Activated CD4-positive, alpha-beta T cell treated with anti-CD3 and anti-CD28 coated beads for 1 hour (primary cell): Measurements from ENCODE around the gene IFIT3.
"Not testable (repeated sequence)": the region's sequence is repeated elsewhere in the genome, so short reads cannot be mapped to it uniquely, and the experiment has no call there.

Experiments used
- DNase-seq: peaks from one replicate; pipeline ENCODE4 v3.0.0-alpha.2; 2020

The IFIT3 gene

DNA sequence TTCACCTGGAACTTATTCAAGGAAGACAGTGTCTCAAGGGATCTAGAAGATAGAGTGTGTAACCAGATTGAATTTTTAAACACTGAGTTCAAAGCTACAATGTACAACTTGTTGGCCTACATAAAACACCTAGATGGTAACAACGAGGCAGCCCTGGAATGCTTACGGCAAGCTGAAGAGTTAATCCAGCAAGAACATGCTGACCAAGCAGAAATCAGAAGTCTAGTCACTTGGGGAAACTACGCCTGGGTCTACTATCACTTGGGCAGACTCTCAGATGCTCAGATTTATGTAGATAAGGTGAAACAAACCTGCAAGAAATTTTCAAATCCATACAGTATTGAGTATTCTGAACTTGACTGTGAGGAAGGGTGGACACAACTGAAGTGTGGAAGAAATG is 10.9 kb downstream of the IFIT3 start:
- no peak for DNase-seq

DNA sequence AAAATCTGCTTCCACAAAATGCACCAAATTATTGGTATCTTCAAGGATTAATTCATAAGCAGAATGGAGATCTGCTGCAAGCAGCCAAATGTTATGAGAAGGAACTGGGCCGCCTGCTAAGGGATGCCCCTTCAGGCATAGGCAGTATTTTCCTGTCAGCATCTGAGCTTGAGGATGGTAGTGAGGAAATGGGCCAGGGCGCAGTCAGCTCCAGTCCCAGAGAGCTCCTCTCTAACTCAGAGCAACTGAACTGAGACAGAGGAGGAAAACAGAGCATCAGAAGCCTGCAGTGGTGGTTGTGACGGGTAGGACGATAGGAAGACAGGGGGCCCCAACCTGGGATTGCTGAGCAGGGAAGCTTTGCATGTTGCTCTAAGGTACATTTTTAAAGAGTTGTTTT is 12.1 kb downstream of the IFIT3 start:
- no peak for DNase-seq

DNA sequence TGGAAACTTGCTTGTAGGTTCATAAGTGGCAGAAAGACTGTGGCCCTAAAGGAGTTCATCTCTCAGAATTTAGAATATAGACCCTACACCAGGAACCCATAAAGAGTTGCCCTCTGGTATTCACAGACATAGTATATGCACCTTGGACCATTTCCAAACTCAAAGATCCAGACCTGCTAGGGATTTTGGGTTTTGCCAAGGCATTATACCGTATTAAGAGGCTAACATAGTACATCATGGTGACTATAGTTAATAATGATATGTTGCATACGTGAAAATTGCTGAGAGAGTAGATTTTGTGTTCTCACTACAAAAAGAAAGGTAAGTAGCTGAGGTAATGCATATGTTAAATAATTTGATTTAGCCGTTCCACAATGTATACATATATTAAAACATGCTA is 13.9 kb downstream of the IFIT3 start:
- DNase-seq = no peak

DNA sequence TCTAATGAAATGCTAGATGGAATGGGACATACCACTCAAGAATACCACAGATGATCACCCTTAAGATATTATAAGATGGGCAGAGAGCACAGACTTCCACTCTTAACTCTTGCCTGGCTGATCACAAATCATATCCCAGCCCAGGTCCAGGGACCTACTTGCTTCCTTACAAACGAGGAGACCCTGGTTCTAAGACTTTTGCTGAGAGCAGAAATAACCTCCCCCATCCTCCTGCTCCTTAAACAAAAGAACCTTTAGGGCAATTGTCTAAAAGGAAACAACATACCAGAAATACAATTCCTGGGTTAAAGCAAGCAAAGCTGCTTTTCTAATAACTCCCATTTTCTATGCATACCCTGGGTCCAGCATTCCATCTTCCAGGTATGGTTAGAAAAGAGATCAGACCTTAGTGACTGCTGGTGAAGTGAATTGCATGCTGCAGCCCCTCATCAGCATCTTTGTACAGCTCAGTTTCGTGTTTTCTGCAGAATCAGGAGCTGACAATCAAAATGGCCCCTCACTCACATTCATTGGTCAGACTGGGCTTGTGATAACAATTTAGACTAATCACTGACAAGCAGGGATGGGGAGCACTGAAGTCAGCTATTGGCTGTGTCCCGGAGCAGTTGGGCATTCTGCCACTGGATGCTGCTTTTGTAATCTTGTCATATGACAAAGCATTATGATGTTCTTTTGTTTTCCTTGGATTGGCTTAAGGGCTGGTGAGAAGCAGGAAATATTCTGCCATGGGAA is 14.6 kb downstream of the IFIT3 start:
- no peak for DNase-seq

DNA sequence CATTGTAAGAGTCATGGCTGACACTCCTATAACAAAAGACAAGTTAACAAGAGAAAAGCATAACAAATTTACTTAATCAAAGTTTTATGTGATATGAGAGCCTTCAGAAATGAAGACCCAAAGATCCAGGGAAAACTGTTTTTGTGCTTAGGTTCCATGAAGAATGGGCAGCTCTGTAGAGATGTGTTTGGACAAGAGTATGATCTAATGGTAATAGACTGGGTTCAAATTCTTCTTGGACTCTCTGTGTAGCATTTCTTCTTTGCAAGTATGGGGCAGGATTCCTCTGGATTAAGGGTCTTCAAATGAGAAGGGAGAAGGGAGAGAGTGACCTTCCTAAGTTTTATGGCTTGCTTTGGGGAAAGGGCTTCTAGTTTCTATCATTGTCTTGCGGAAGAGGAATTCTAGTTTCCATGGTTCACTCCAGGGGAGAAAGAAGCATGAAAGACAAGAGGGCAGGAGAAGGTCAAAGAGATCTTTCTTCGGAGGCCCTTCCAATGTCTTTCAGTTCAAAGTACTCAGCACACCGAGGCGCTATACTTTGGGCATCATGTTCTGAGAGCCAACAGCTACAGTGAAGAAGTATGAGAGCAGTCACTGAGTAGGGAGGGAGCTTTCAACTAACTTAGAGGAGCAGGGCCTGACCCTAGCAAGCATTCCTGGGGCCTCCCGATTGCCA is 15.4 kb downstream of the IFIT3 start:
- DNase-seq = no peak

DNA sequence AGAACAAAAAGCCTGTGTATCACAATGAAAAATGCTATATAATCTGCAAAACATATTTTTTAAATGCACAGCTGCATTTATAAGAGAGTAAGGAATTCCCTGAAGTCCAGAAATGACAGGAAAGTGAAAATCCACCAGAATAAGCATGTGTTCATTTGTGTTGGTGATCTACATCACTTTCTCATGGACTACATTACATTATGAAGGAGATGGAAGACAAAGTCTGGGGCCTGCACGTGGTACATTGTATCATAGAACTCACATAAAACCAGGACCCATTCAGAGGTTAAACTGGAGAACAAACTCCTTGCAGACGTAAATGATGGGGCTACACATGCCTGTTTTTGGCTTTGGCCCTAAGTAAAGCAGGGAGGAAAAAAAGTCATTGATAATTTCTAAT is 16.4 kb downstream of the IFIT3 start:
- no peak for DNase-seq

DNA sequence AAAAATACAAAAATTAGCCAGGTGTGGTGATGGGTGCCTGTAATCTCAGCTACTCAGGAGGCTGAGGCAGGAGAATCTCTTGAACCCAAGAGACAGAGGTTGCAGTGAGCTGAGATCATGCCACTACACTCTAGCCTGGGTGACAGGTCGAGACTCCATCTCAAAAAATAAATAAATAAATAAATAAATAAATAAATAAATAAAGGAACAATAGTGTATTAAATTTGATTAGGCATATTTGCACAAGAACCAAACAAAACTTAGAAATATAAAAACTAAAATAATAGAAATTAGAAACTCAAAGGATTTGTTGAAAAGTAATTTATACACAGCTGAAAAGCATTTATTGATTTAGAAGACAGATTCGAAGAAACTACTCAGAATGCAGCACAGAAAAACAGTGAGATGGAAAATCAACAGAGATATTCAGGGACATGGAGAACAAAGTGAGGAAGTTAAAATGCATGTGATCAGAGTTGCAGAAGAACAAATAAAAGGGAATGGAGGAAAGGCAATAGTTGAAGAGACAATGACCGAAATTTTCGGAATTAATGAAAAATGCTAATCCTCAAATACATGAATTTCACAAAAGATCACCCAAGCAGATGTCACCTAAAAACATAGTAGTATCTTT is 17.7 kb downstream of the IFIT3 start:
- DNase-seq = no peak

DNA sequence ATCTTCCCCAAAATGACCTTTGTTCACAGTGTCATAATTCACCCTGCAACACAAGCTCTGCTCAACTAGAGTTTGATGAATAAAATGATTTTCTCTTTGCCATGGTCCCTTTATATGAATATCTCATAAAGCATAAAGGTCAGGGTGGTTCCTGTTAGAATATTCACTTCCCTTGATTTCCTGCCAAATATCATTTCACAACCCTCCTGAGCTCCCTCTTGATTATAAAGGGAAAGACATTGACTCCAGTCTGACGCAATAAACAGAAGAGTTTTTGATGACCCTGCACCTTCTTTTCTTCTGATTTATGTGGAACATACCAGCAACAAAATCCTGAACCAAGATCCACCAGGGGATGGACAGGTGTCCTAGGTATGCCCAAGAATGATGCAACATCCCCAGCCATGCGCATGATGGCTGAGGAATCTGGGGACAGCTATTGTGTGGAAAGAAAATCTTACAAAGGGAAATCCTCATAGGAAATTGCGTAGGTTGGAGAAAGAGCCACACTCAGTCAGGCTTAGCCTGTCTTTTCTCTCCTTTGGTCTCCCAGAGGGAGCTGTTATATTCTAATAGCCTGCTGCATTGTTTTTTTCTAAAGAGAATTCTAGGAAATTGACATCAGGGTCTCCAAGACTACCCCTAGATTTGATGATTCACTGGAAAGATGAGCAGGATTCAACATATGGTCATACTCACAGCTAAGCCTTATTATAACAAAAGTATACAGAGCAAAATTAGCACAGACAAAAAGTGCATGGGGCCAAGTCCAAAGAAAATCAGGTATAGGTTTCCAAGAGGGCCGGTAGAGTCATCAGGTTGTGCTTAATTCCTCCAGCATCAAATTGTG is 18.8 kb downstream of the IFIT3 start:
- DNase-seq = no peak

DNA sequence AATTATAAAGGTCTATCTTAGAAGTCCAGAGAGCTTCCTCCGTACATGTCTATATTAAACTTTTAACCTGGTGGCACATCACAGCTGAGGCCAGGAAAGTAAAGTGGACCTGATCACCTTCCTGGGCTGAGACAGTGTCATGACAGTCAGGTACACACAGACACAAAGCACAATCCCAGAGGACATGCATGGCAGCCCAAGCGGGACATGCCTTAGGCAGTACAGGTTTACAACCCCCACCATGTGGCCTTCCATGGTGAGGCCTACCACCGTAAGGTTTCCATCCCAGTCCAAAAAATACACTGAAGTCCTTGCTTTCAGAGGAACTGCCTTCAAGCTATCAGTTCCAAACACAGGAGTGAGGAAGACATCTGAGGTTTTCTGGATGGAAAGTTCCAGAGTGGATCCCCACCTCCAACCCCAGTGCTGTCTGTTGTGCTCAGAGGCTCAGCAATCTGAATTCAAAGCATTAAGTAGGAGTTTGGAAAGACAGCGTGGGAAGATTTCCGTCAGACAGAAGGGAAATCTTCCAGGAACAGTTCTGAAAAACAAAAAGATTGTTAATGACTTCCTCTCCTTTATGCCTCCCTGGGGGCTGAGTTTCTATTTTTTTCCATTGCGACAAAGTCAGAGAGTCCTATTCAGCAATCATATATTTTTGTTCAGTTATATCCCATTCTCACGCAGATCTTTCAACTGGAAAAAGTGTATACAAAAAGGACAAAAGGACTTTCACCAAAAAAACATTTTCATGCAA is 20.1 kb downstream of the IFIT3 start:
- no peak for DNase-seq

DNA sequence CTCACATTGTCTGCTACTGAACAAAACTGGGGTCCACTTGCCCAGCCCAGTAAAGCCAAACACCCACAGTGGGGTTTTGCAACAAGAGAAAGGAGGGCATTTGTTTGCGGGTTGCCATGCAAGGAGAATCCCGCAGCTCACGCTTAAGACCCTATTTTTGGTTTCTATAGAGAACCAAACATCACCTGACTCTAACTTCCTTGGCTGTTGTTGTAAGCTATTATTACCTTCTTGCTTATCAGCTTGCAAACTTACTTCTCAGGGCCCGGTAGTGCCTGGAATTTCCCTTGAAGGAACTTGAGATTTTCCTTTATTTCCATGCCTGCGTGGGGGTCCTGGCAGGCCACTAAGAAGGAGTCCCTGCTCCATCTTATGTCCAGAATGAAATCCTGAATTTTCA is 20.7 kb downstream of the IFIT3 start:
- DNase-seq = no peak

DNA sequence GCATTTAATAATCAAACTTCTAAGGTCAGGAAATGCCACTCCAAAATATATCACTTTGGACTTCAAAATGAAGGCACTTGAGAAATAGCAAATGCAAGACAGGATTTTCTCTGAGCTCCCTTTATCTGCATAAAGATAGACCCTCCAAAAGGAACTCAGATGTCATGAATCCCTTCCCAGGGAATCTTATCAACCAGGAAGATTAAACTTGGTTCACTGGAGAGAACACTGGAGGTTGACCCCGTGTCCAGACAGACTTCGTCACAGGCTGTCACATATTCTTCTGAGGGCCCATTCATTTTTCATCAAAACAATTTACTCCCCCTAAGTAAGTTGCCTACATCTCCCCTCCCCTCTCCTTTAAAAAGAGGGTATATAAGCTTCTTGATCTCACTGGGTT is 21.2 kb downstream of the IFIT3 start:
- DNase-seq = no peak

DNA sequence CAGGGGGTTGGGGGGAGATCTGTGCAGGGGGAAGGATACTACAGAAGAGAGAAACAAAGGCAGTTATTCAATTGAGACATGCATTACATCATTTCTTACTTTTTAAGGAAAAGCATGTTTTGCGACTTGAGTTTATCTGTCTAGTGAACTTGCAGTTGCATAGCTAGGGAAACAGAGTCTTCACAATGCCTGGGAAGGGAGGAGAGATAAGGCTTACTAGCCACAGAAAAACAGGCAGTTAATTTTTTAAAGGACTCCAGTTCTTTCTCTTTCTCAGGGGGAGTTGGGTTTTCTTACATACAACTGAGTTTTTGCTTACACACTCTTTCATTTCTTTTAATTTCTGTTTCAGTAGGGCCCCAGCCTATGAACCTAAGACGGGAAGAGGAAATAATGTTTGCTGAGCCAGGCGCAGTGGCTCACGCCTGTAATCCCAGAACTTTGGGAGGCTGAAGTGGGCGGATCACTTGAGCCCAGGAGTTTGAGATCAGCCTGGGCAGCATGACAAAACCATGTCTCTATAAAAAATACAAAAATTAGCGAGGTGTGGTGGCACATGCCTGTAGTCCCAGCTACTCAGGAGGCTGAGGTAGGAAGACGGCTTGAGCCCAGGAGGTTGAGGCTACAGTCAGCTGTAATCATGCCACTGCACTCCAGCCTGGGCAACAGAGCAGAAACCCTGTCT is 23.0 kb downstream of the IFIT3 start:
- not testable (repeated sequence) for DNase-seq

DNA sequence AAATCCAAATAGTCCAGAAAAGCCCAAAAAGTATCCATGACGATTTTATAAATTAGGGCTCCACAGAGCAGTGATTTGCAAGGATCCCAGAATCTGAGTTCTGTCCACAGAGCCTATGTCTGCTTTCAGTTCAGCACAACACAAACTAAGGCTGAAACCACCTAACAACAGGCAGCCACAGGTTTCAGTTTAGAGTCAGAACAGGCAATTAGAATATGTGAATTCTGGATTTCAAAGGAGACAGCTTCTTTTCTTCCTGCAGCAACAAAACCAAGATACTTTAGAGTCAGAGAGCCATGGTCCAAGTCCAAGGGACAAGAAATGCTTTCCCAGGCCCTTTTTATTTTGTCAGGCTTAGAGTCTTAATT is 23.6 kb downstream of the IFIT3 start:
- DNase-seq = no peak

DNA sequence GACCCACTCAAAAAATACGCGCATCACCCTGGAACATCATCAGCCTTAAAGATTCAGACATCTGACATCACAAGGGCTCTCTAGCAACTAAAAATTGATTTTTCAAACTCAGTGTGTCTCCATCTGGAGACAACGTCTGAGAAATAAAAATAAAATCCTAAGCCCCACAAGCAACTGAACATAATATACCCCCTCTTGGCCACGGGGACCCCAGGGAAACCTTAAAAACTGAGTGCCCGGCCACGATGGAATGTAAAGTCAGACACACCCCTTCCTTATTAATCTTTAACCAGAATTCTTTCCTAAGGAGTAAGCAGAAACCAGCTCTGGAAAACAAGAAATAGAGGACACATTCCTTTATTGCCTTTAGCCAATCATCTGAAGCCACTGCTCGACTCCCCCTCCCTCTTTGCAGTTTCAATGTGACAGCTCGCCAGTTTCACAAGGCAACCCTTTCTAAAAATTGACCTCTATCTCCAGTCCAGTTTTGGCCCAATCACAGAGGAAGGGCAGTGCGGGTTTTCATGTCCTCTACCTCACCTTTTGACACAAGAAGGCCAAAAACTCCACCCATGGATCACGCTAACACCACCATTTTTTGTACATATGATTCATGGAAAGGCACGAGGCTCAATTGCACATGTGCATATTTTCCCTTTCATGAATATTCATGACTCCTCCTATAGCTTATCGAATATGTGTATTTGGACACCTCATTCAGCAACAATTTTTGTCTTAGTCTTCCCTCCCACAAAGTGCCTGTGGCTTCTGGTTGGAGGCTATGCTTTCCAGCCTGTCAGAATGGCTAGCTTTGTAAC is 24.2 kb downstream of the IFIT3 start:
- no peak for DNase-seq

DNA sequence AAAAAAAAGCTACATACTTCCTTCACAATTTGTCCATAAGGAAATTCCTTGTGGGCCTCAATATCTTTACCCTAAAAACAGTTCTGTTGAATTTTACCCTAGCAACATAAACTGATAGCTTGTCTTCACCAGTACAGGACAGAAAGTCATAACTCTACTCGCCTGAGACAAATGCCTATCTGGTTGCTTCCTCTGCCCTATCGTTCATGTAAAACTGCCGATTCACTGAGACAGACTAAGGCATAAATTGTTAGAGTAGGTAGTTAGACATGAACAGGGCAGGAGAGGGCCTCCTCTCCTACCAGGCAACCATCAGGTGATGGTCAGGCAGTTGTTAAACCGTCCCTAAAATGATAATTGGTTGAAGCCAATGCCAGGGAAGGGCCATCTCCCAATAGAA is 25.0 kb downstream of the IFIT3 start:
- DNase-seq = no peak

DNA sequence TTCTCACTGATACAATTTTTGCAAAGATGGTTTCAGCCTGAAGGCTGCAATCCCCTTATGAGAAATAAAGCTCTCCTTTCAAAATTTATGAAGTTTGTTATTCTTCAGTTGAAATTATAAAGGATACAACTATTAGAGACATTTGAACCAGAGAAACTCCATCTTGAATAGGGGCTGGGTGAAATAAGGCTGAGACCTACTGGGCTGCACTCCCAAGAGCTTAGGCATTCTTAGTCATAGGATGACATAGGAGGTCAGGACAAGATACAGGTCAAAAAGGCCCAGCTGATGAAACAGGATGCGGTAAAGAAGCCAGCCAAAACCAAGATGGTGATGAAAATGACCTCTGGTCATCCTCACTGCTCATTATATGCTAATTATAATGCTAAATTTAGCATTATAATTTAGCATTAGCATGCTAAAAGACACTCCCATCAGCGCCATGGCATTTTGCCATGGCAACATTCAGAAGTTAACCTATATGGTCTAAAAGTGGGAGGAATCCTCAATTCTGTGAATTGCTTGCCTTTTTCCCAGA is 27.7 kb downstream of the IFIT3 start:
- DNase-seq = no peak

DNA sequence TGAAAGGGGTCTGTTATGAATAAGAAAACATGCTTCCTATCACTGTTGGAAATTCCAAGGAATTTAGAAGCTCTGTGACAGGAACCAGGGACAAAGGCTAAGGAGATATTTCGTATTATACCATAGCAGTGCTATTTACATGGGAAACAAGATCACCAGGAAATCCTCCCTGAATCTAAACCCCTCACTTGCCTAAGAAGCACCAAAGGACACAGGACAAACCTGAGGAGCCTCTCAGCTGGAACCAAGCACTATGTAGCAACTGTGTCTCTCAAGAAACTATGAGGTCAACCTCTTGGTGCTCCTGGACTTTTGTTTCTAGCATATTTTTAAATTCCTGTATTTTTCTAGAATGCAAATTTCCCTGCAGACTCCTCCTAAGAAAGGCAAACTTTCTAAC is 29.3 kb downstream of the IFIT3 start:
- no peak for DNase-seq

DNA sequence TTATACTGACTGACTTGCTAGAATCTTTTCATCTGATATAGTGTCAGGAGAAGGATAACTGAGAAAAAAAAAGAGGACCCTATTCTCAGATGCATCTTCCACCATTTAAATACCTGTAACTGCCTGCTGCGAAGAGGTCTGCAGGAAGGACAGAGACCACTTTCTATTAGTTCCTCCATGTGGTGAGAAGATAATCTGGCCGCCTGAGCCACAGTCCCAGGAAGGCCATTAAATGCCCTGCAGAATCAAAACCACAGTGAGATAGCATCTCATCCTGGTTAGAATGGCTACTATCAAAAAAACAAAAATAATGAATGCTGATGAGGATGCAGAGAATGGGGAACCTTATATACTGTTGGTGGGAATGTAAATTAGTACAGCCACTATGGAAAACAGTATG is 30.2 kb downstream of the IFIT3 start:
- no peak for DNase-seq

DNA sequence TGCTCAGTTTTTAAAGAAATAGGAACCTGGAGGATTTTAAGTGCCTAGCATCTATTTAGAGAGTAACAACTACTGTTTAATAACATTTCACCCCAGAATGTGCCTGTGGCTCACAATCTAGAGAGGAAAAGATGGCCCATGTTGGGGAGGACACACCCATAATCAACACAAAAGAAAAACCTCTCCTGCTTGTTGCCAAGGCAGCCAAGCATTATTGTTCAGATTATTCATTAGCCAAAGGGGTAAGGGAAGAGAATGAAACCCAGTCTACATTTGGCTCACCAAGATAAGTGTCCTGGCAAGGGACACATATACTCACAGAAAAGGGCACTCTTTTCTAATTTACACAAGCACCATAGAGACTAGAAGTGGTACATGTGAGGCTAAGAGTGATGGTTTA is 32.4 kb downstream of the IFIT3 start:
- DNase-seq = no peak

DNA sequence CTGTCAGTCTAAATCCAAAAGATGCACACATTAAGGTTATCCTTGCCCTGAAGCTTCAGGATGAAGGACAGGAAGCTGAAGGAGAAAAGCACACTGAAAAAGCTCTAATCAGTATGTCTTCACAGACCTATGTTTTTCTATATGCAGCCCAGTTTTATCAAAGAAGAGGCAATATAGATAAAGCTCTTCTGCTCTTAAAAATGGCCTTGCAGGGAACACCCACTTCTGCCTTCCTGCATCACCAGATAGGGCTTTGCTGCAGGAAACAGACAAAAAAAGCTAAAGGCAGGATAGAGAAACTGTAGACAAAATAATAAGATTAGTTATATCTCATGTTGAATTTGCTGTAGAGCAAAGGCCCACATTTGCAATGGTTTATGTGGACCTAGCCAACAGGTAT is 35.1 kb downstream of the IFIT3 start:
- DNase-seq = no peak
